Loucy (cell line): Measurements from ENCODE around the gene SORL1-AS1.

Experiments used
- H2AFZ ChIP-seq: fragments of 200-600 bp; sonication (generic); 2 replicates; pipeline ENCODE4 v1.6.0; 2016; ENCODE audit warnings: antibody characterized with exemption, mild to moderate bottlenecking, low read length, moderate library complexity
- H3F3A ChIP-seq: fragments of 200-600 bp; 2 replicates; pipeline ENCODE4 v1.6.0; 2016; ENCODE audit warnings: antibody characterized with exemption, low read depth, mild to moderate bottlenecking
- H3K27me3 ChIP-seq: fragments of 200-600 bp; sonication (generic); 2 replicates; pipeline ENCODE4 v1.6.1; 2014; ENCODE audit warnings: low read length, mild to moderate bottlenecking; ENCODE audit not compliant: insufficient read depth, poor library complexity, severe bottlenecking
- H3K36me3 ChIP-seq: fragments of 200-600 bp; sonication (generic); 2 replicates; pipeline ENCODE4 v1.6.1; 2016; ENCODE audit warnings: low read length; ENCODE audit not compliant: insufficient read depth
- H3K4me1 ChIP-seq: fragments of 200-600 bp; sonication (generic); 2 replicates; pipeline ENCODE4 v1.5.1; 2014; ENCODE audit warnings: low read length, mild to moderate bottlenecking; ENCODE audit not compliant: insufficient read depth, poor library complexity, severe bottlenecking
- H3K4me2 ChIP-seq: fragments of 200-600 bp; sonication (generic); 2 replicates; pipeline ENCODE4 v1.6.0; 2014; ENCODE audit warnings: antibody characterized with exemption, low read length, low read depth, mild to moderate bottlenecking; ENCODE audit not compliant: poor library complexity, severe bottlenecking
- H3K4me3 ChIP-seq: fragments of 200-600 bp; sonication (generic); 2 replicates; pipeline ENCODE4 v1.5.1; 2014; ENCODE audit warnings: low read length, mild to moderate bottlenecking, mixed read lengths; ENCODE audit not compliant: poor library complexity, severe bottlenecking
- H3K79me2 ChIP-seq: fragments of 200-600 bp; sonication (generic); 2 replicates; pipeline ENCODE4 v1.6.1; 2014; ENCODE audit warnings: low read length; ENCODE audit not compliant: insufficient read depth
- H3K9ac ChIP-seq: fragments of 200-600 bp; sonication (generic); 2 replicates; pipeline ENCODE4 v1.6.0; 2014; ENCODE audit warnings: mild to moderate bottlenecking, low read depth, low read length, moderate library complexity; ENCODE audit not compliant: poor library complexity, severe bottlenecking
- H3K9me2 ChIP-seq: fragments of 200-600 bp; sonication (generic); replicated peaks from 2 replicates; pipeline ENCODE4 v1.6.1; 2016; ENCODE audit warnings: low read depth, low read length, mixed read lengths
- H3K9me3 ChIP-seq: fragments of 200-600 bp; sonication (generic); 2 replicates; pipeline ENCODE4 v1.6.1; 2014; ENCODE audit warnings: mild to moderate bottlenecking, antibody characterized with exemption, low read length, low read depth; ENCODE audit not compliant: insufficient read depth
- H4K20me1 ChIP-seq: fragments of 200-600 bp; sonication (generic); 2 replicates; pipeline ENCODE4 v1.6.0; 2014; ENCODE audit warnings: antibody characterized with exemption, low read length, mild to moderate bottlenecking; ENCODE audit not compliant: insufficient read depth, poor library complexity, severe bottlenecking
- EZH2phosphoT487 ChIP-seq: fragments of 200-600 bp; IDR thresholded peaks from 2 replicates; pipeline ENCODE4 v1.6.1; 2018; ENCODE audit warnings: antibody characterized with exemption, mild to moderate bottlenecking, moderate library complexity, borderline replicate concordance
- TF ChIP-seq, protein P1 (sequence below): fragments of 200-600 bp; sonication (generic); conservative IDR thresholded peaks from 2 replicates; pipeline ENCODE4 v1.5.1; 2014; ENCODE audit warnings: mild to moderate bottlenecking, antibody characterized with exemption, low read length

Gene SORL1-AS1

GRCh38 chr11:121489823-121490222, 37.1 kb upstream of the SORL1-AS1 start:
- Histone ChIP-seq H3K9ac (no peak overlapping the region), H3K27me3 (no peaks in the 10 kb centered on the region), H2AFZ (no peak overlapping the region), H3F3A (no peaks in the 10 kb centered on the region), H3K4me3 (no peak overlapping the region), H3K9me3 (no peaks in the 10 kb centered on the region), H4K20me1 (no peaks in the 10 kb centered on the region), H3K79me2 (peaks cover 34% of the 10 kb centered on the region), H3K36me3 (peaks cover 81% of the 10 kb centered on the region; the same call in 1 of the 2 replicates), H3K4me1 (peaks cover 12% of the 10 kb centered on the region), H3K4me2 (no peak overlapping the region), H3K9me2 (no peaks in the 10 kb centered on the region)
- TF ChIP-seq EZH2phosphoT487: no peak
- TF ChIP-seq, protein P1, sequence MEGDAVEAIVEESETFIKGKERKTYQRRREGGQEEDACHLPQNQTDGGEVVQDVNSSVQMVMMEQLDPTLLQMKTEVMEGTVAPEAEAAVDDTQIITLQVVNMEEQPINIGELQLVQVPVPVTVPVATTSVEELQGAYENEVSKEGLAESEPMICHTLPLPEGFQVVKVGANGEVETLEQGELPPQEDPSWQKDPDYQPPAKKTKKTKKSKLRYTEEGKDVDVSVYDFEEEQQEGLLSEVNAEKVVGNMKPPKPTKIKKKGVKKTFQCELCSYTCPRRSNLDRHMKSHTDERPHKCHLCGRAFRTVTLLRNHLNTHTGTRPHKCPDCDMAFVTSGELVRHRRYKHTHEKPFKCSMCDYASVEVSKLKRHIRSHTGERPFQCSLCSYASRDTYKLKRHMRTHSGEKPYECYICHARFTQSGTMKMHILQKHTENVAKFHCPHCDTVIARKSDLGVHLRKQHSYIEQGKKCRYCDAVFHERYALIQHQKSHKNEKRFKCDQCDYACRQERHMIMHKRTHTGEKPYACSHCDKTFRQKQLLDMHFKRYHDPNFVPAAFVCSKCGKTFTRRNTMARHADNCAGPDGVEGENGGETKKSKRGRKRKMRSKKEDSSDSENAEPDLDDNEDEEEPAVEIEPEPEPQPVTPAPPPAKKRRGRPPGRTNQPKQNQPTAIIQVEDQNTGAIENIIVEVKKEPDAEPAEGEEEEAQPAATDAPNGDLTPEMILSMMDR: no peak

- H3K27me3 ChIP-seq: no peaks in the 10 kb centered on the region
- no peaks in the 10 kb centered on the region for H4K20me1 ChIP-seq
- no peak overlapping the region for H3K4me2 ChIP-seq
- H3K9me3 ChIP-seq: no peaks in the 10 kb centered on the region
- H3K4me3 ChIP-seq: no peak overlapping the region
- peaks cover 78% of the 10 kb centered on the region; the same call in 1 of the 2 replicates for H3K36me3 ChIP-seq
- no peak overlapping the region for H3K9ac ChIP-seq
- H3K9me2 ChIP-seq: no peaks in the 10 kb centered on the region
- H3F3A ChIP-seq: no peaks in the 10 kb centered on the region
- peaks cover 45% of the 10 kb centered on the region for H3K79me2 ChIP-seq
- no peak for TF ChIP-seq EZH2phosphoT487
- TF ChIP-seq, protein P1: no peak
- H2AFZ ChIP-seq: no peak overlapping the region
- peaks cover 13% of the 10 kb centered on the region for H3K4me1 ChIP-seq
Measured at GRCh38 chr11:121488641-121489040, 35.9 kb upstream of the SORL1-AS1 start.

DNA sequence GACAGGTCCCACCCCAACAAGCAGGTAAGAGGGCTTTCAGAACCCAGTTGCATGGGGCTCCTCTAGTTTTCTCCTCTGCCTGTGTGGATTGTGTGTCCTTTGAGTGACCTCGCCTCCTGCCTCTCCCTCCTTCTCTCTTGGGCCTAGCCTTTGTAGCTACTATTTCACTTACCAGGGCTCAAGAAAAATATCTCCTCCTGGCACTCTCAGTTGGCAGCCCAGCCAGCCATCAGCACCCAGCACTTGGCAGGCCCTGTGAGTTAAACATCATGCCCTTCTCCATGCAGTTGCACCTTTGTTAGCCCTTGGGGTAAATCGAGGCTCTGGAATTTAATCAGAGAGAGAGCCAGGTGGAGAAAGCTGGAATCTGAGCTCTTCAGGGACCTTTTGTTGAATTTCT, 35.4 kb upstream of the SORL1-AS1 start:
- Histone ChIP-seq H3K4me1 (peaks cover 18% of the 10 kb centered on the region), H3K27me3 (no peaks in the 10 kb centered on the region), H4K20me1 (no peaks in the 10 kb centered on the region), H3K4me3 (no peak overlapping the region), H3K9me2 (no peaks in the 10 kb centered on the region), H3F3A (peaks cover 3% of the 10 kb centered on the region; the same call in 1 of the 2 replicates), H3K79me2 (peaks cover 50% of the 10 kb centered on the region), H3K9ac (no peak overlapping the region), H3K9me3 (no peaks in the 10 kb centered on the region), H2AFZ (no peak overlapping the region), H3K4me2 (no peak overlapping the region), H3K36me3 (peaks cover 74% of the 10 kb centered on the region; the same call in 1 of the 2 replicates)
- TF ChIP-seq, protein P1: no peak
- no peak for TF ChIP-seq EZH2phosphoT487
